ENCODE measurements around the gene TMEM63C.

TMEM63C gene

DNA sequence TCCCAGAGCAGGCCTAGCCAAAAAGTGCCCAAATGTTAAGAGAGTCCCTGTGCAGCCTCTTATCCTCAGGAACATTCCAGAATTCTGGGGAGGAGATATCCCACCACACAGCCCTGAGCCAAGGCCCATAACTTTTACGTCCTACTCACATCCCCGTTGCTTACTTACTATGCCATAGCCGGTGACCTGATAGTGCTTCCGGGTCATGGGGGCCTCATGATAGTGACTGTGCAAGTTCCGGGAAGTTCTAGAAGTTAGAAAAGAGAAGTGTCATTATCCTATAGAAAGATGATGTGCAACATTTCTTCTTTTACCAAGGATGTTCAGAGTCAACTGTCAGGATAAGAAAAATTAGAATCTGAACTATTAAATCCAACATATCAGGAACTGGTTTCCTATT lies 105.0 kb downstream of the TMEM63C start:
- TF ChIP-seq YY1 (IDR thresholded peaks at IDR 0.05; ENCODE audit: low read depth), result no peak
- TF ChIP-seq NFIC (IDR thresholded peaks at IDR 0.05), result no peak
- no peak for TF ChIP-seq CEBPB (IDR thresholded peaks at IDR 0.05)
- TF ChIP-seq, protein P1, sequence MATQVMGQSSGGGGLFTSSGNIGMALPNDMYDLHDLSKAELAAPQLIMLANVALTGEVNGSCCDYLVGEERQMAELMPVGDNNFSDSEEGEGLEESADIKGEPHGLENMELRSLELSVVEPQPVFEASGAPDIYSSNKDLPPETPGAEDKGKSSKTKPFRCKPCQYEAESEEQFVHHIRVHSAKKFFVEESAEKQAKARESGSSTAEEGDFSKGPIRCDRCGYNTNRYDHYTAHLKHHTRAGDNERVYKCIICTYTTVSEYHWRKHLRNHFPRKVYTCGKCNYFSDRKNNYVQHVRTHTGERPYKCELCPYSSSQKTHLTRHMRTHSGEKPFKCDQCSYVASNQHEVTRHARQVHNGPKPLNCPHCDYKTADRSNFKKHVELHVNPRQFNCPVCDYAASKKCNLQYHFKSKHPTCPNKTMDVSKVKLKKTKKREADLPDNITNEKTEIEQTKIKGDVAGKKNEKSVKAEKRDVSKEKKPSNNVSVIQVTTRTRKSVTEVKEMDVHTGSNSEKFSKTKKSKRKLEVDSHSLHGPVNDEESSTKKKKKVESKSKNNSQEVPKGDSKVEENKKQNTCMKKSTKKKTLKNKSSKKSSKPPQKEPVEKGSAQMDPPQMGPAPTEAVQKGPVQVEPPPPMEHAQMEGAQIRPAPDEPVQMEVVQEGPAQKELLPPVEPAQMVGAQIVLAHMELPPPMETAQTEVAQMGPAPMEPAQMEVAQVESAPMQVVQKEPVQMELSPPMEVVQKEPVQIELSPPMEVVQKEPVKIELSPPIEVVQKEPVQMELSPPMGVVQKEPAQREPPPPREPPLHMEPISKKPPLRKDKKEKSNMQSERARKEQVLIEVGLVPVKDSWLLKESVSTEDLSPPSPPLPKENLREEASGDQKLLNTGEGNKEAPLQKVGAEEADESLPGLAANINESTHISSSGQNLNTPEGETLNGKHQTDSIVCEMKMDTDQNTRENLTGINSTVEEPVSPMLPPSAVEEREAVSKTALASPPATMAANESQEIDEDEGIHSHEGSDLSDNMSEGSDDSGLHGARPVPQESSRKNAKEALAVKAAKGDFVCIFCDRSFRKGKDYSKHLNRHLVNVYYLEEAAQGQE (IDR thresholded peaks at IDR 0.05; ENCODE audit: low read depth), result no peak

DNA sequence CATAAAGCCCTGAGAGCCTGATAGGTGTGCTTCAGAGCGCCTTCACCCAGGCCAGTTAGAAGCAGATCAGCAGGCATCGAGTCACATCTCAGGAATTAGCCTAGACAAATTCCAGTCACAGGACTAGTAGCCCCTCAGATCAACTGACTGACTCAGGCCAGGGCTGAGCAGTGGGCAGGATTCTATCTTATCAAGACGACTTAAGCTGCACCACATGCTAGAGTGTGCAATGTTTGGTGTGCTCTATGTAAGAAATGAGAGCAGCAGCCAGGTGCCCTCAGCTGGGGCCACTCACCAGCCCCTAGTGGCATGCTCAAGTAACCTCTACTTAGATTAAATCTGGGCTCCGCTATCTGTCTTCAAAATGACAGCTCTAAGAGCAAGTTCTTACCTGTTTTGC lies 109.1 kb downstream of the TMEM63C start:
- TF ChIP-seq YY1 (IDR thresholded peaks at IDR 0.05; ENCODE audit: low read depth), result no peak
- TF ChIP-seq, protein P2, sequence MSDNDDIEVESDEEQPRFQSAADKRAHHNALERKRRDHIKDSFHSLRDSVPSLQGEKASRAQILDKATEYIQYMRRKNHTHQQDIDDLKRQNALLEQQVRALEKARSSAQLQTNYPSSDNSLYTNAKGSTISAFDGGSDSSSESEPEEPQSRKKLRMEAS (IDR thresholded peaks at IDR 0.05), result no peak
- no peak for TF ChIP-seq RAD21 (IDR thresholded peaks at IDR 0.05; ENCODE audit: low read depth)
- TF ChIP-seq FOXM1 (IDR thresholded peaks at IDR 0.05; ENCODE audit: borderline replicate concordance, low read depth), result no peak
- no peak for TF ChIP-seq EP300 (IDR thresholded peaks at IDR 0.05; ENCODE audit: borderline replicate concordance)
- no peak for TF ChIP-seq ZBTB7A (IDR thresholded peaks at IDR 0.05; ENCODE audit: low read depth)
- TF ChIP-seq, protein P1 (IDR thresholded peaks at IDR 0.05; ENCODE audit: low read depth), result no peak
- no peak for TF ChIP-seq TAF1 (IDR thresholded peaks at IDR 0.05; ENCODE audit: low read depth)
- no peak for TF ChIP-seq CREB1 (IDR thresholded peaks at IDR 0.05; ENCODE audit: low read depth)
- no peak for TF ChIP-seq EGR1 (IDR thresholded peaks at IDR 0.05)
- no peak for TF ChIP-seq TCF12 (IDR thresholded peaks at IDR 0.05; ENCODE audit: low read depth)

DNA sequence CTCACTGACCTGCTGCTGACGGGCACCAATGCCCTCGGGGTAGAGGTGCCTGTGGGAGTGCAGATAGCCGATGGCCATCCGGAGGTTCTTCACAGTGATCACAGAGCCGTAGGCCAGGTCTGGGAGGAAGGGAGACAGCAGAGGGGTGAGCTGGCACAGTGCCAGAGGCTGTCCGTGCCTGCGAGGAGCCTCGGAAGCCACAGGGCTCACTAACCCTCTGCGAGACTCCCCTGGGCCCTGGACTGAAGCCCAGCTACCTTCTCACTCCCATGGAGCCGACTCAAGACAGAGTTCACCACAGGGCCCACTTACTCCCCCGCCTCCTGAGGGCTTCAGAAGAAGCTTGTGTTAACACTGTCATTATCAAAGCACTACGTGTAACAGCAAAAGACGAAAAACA lies 114.6 kb downstream of the TMEM63C start:
- TF ChIP-seq, protein P2 (IDR thresholded peaks at IDR 0.05), result no peak
- TF ChIP-seq NFIC (IDR thresholded peaks at IDR 0.05), result peak; percentile 43; the same call in 1 of the 2 replicates

DNA sequence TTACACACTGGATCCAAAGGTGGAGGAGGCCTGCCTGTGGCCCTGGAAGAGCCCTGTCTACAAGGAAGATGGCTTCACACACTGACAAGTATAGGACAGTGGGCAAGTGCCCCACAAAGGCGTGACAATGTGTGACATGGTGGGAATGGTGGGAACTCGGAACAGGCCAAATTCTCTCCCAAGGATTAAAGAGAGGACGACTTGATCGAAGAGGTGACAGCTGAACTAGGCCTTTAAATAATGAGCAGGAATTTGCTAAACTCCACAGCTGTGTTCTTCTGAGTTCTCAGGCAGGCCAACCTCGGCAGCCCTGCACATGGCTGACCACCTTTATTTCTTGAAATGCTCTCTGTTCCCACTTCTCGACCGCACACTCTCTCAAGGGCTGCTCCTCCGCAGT lies 115.3 kb downstream of the TMEM63C start:
- no peak for TF ChIP-seq EGR1 (IDR thresholded peaks at IDR 0.05)
- TF ChIP-seq, protein P3, sequence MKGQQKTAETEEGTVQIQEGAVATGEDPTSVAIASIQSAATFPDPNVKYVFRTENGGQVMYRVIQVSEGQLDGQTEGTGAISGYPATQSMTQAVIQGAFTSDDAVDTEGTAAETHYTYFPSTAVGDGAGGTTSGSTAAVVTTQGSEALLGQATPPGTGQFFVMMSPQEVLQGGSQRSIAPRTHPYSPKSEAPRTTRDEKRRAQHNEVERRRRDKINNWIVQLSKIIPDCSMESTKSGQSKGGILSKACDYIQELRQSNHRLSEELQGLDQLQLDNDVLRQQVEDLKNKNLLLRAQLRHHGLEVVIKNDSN (IDR thresholded peaks at IDR 0.05), result no peak
- no peak for TF ChIP-seq TAF1 (IDR thresholded peaks at IDR 0.05; ENCODE audit: low read depth)
- TF ChIP-seq FOXM1 (IDR thresholded peaks at IDR 0.05; ENCODE audit: borderline replicate concordance, low read depth), result no peak
- TF ChIP-seq ZBTB7A (IDR thresholded peaks at IDR 0.05; ENCODE audit: low read depth), result no peak
- TF ChIP-seq, protein P2 (IDR thresholded peaks at IDR 0.05), result no peak
- TF ChIP-seq YY1 (IDR thresholded peaks at IDR 0.05; ENCODE audit: low read depth), result no peak
- TF ChIP-seq TCF12 (IDR thresholded peaks at IDR 0.05; ENCODE audit: low read depth), result no peak
- TF ChIP-seq CREB1 (IDR thresholded peaks at IDR 0.05; ENCODE audit: low read depth), result no peak
- no peak for TF ChIP-seq EP300 (IDR thresholded peaks at IDR 0.05; ENCODE audit: borderline replicate concordance)
- no peak for TF ChIP-seq NFIC (IDR thresholded peaks at IDR 0.05)
- TF ChIP-seq CEBPB (IDR thresholded peaks at IDR 0.05), result no peak
- TF ChIP-seq TEAD4 (IDR thresholded peaks at IDR 0.05), result no peak
- TF ChIP-seq, protein P1 (IDR thresholded peaks at IDR 0.05; ENCODE audit: low read depth), result no peak
- no peak for TF ChIP-seq RAD21 (IDR thresholded peaks at IDR 0.05; ENCODE audit: low read depth)

DNA sequence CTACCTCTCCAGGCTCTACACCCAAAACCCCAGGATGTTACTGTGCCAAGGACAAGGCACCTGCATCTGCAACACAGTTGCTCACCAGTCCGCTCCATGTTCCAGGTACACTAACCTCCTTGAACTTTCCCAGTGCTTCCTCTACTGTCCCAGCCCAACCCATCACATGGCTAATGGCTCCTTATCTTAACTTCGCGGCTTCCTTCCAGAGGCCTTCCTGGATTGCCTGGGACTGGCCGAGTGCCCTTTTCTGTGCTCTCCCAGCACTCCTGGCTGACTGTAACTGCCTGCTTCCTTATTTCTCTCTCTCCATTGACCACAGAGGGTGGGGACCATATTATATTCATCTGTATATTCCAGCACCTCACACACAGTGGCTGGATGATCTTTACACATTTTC lies 118.2 kb downstream of the TMEM63C start:
- TF ChIP-seq CEBPB (IDR thresholded peaks at IDR 0.05) (no peak), EP300 (IDR thresholded peaks at IDR 0.05; ENCODE audit: borderline replicate concordance) (no peak), CREB1 (IDR thresholded peaks at IDR 0.05; ENCODE audit: low read depth) (no peak), FOXM1 (IDR thresholded peaks at IDR 0.05; ENCODE audit: borderline replicate concordance, low read depth) (no peak), EGR1 (IDR thresholded peaks at IDR 0.05) (no peak), TCF12 (IDR thresholded peaks at IDR 0.05; ENCODE audit: low read depth) (no peak), TAF1 (IDR thresholded peaks at IDR 0.05; ENCODE audit: low read depth) (no peak), NFIC (IDR thresholded peaks at IDR 0.05) (no peak), RAD21 (IDR thresholded peaks at IDR 0.05; ENCODE audit: low read depth) (no peak), ZBTB7A (IDR thresholded peaks at IDR 0.05; ENCODE audit: low read depth) (no peak), YY1 (IDR thresholded peaks at IDR 0.05; ENCODE audit: low read depth) (no peak), TEAD4 (IDR thresholded peaks at IDR 0.05) (no peak)
- TF ChIP-seq, protein P1 (IDR thresholded peaks at IDR 0.05; ENCODE audit: low read depth), result no peak
- TF ChIP-seq, protein P2 (IDR thresholded peaks at IDR 0.05), result no peak
- TF ChIP-seq, protein P3 (IDR thresholded peaks at IDR 0.05), result no peak
